K562 (cell line): Measurements from ENCODE around the gene ABCC1. TPM values are rescaled to one million over a fixed set of nuclear protein-coding genes. Genes with fewer than 3 reads are reported as not detected.

ENCODE experiments used
- ATAC-seq: fragments of 200-7000 bp; cut with Tn5 transposase; 3 replicates; pipeline ENCODE4 v1.9.1; 2020; ENCODE audit warnings: moderate library complexity
- BruUV-seq: library from RNA; stranded (reverse); fragments of 400-500 nt; replicated peaks from 2 replicates; lab custom pipeline; 2021; lab: Mats Ljungman, UMichigan
- CTCF ChIA-PET: fragments of 300-600 bp; formaldehyde crosslinking; extraction: SDS; loops from one replicate; lab custom pipeline; 2021; ENCODE audit warnings: low intra/inter-chr PET ratio; lab: Yijun Ruan, JAX
- POLR2A ChIA-PET: fragments of 300-600, 350-650 bp; sonication (Branson Sonifier 250); formaldehyde crosslinking; extraction: SDS; loops from one replicate; lab custom pipeline; 2021; ENCODE audit warnings: antibody characterized with exemption, inconsistent platforms; lab: Yijun Ruan, JAX
- DNase-seq, 4 experiments: peaks; one replicate each; pipeline versions ENCODE4 v3.0.0 to v3.0.0-alpha.2; 2011 to 2018; ENCODE audit warnings: low spot score in 3 of 4, mixed read lengths in 3 of 4; ENCODE audit errors: extremely low read depth in 1 of 4
- FAIRE-seq: peaks from 2 replicates; lab custom pipeline; 2011; peaks lifted over from hg19 to GRCh38; lab: Jason Lieb, UNC
- H2AFZ ChIP-seq: 2 replicates; pipeline ENCODE4 v1.6.0; 2011; ENCODE audit warnings: low read depth, low read length, control low read depth, inconsistent platforms
- H3K27ac ChIP-seq: fragments of 200-600 bp; 3 replicates; pipeline ENCODE4 v1.8.0; 2011; ENCODE audit warnings: low read depth, mild to moderate bottlenecking, control low read depth, inconsistent platforms, low read length, moderate library complexity, mixed read lengths; ENCODE audit errors: extremely low read depth
- H3K27me3 ChIP-seq, 2 experiments: fragments of 300-600 bp in 1 of 2; 2 replicates in 1 of 2; 3 replicates in 1 of 2; pipeline versions ENCODE4 v1.6.0 to v1.8.0; 2011; ENCODE audit warnings: inconsistent platforms in 2 of 2, low read length in 2 of 2, mild to moderate bottlenecking in 1 of 2, mixed read lengths in 1 of 2, moderate library complexity in 1 of 2; ENCODE audit not compliant: control insufficient read depth in 2 of 2, insufficient read depth in 2 of 2
- H3K36me3 ChIP-seq: fragments of 300-600 bp; 3 replicates; pipeline ENCODE4 v1.8.0; 2011; ENCODE audit warnings: mild to moderate bottlenecking, low read length, inconsistent platforms; ENCODE audit not compliant: control insufficient read depth, insufficient read depth
- H3K4me1 ChIP-seq, 2 experiments: fragments of 200-600 bp in 1 of 2; replicated peaks in 1 of 2; 2 replicates in 1 of 2; 3 replicates in 1 of 2; pipeline versions ENCODE4 v1.5.1 to v1.8.0; 2011; ENCODE audit warnings: inconsistent platforms in 2 of 2, low read length in 2 of 2, mild to moderate bottlenecking in 1 of 2, mixed read lengths in 1 of 2, moderate library complexity in 1 of 2; ENCODE audit not compliant: control insufficient read depth in 2 of 2, insufficient read depth in 2 of 2
- H3K4me2 ChIP-seq: 2 replicates; pipeline ENCODE4 v1.6.1; 2011; ENCODE audit warnings: low read length, control low read depth, inconsistent platforms, mixed read lengths; ENCODE audit not compliant: insufficient read depth
- H3K4me3 ChIP-seq: fragments of 200-600 bp; sonication (generic), shearing (Covaris generic); 2 replicates; pipeline ENCODE4 v1.5.1; 2016; ENCODE audit warnings: control low read depth, inconsistent platforms
- H3K79me2 ChIP-seq: fragments of 200-600 bp; 3 replicates; pipeline ENCODE4 v1.8.0; 2011; ENCODE audit warnings: low read length, inconsistent platforms; ENCODE audit not compliant: control insufficient read depth, insufficient read depth
- H3K9ac ChIP-seq, 2 experiments: 2 replicates each; pipeline versions ENCODE4 v1.6.0 to v1.6.1; 2011; ENCODE audit warnings: low read depth in 2 of 2, low read length in 2 of 2, control low read depth in 1 of 2, inconsistent platforms in 1 of 2, mild to moderate bottlenecking in 1 of 2, mixed read lengths in 1 of 2; ENCODE audit not compliant: insufficient read depth in 1 of 2
- H3K9me1 ChIP-seq: one replicate; pipeline ENCODE4 v1.6.0; 2011; ENCODE audit warnings: inconsistent platforms, mild to moderate bottlenecking, low read length, moderate library complexity; ENCODE audit not compliant: control insufficient read depth, insufficient read depth
- H3K9me3 ChIP-seq: replicated peaks from 2 replicates; pipeline ENCODE4 v1.5.1; 2011; ENCODE audit warnings: low read depth, low read length, inconsistent platforms; ENCODE audit not compliant: control insufficient read depth, insufficient read depth
- H4K20me1 ChIP-seq: replicated peaks from 2 replicates; pipeline ENCODE4 v1.6.1; 2011; ENCODE audit warnings: low read length, inconsistent platforms, mixed read lengths; ENCODE audit not compliant: control insufficient read depth, insufficient read depth
- ATF1 ChIP-seq, 2 experiments: fragments of 450-650 bp in 1 of 2; IDR thresholded peaks; 2 replicates each; pipeline ENCODE4 v1.6.1; 2016; ENCODE audit warnings: missing compliant biosample characterization in 1 of 2, missing genetic modification characterization in 1 of 2
- CREM ChIP-seq: IDR thresholded peaks from 2 replicates; pipeline ENCODE4 v1.6.1; 2014; ENCODE audit warnings: antibody characterized with exemption, low read depth
- EP300 ChIP-seq: IDR thresholded peaks from 2 replicates; pipeline ENCODE4 v1.6.1; 2012; ENCODE audit warnings: low read length, improper control_type of control experiment
- FOXA1 ChIP-seq: fragments of 450-650 bp; IDR thresholded peaks from 2 replicates; pipeline ENCODE4 v1.6.1; 2016; ENCODE audit warnings: mild to moderate bottlenecking, borderline replicate concordance
- FOXK2 ChIP-seq, 2 experiments: fragments of 450-650 bp; IDR thresholded peaks in 1 of 2; conservative IDR thresholded peaks in 1 of 2; 2 replicates each; pipeline ENCODE4 v1.6.1; 2016; ENCODE audit warnings: low read depth in 2 of 2, mild to moderate bottlenecking in 1 of 2
- KLF16 ChIP-seq: IDR thresholded peaks from 2 replicates; pipeline ENCODE4 v1.6.1; 2016; ENCODE audit warnings: antibody characterized with exemption
- MCM5 ChIP-seq: fragments of 450-650 bp; IDR thresholded peaks from 2 replicates; pipeline ENCODE4 v1.6.1; 2016; ENCODE audit warnings: low read depth
- PBX2 ChIP-seq, 2 experiments: IDR thresholded peaks in 1 of 2; conservative IDR thresholded peaks in 1 of 2; 2 replicates each; pipeline ENCODE4 v1.6.1; 2016; ENCODE audit warnings: low read depth in 2 of 2, mild to moderate bottlenecking in 1 of 2, missing compliant biosample characterization in 1 of 2, missing genetic modification characterization in 1 of 2, moderate library complexity in 1 of 2
- PCBP2 ChIP-seq: fragments of 200-400 bp; formaldehyde crosslinking; IDR thresholded peaks from 2 replicates; pipeline ENCODE4 v1.6.1; 2018; ENCODE audit warnings: low read length, low read depth, mild to moderate bottlenecking, moderate library complexity; ENCODE audit not compliant: poor library complexity, severe bottlenecking
- RFX5 ChIP-seq: IDR thresholded peaks from 2 replicates; pipeline ENCODE4 v1.6.1; 2011; ENCODE audit warnings: low read depth, mild to moderate bottlenecking, improper control_type of control experiment, low read length
- RHOXF2B ChIP-seq: fragments of 250-450 bp; sonication (Bioruptor Pico); conservative IDR thresholded peaks from 2 replicates; pipeline ENCODE4 v1.5.1; 2021
- SMARCA4 ChIP-seq: fragments of 450-650 bp; IDR thresholded peaks from 2 replicates; pipeline ENCODE4 v1.6.1; 2016
- SRSF3 ChIP-seq: fragments of 200-400 bp; formaldehyde crosslinking; IDR thresholded peaks from 2 replicates; pipeline ENCODE4 v1.6.1; 2016; ENCODE audit warnings: mild to moderate bottlenecking, low read length, moderate library complexity; ENCODE audit not compliant: insufficient read depth
- TAL1 ChIP-seq: fragments of 450-650 bp; IDR thresholded peaks from 2 replicates; pipeline ENCODE4 v1.6.1; 2016; ENCODE audit warnings: mild to moderate bottlenecking
- VEZF1 ChIP-seq: fragments of 200-800 bp; sonication (Bioruptor generic); IDR thresholded peaks from 2 replicates; pipeline ENCODE4 v1.6.1; 2017; ENCODE audit warnings: missing genetic modification characterization, missing compliant biosample characterization
- ZBTB7A ChIP-seq: IDR thresholded peaks from 2 replicates; pipeline ENCODE4 v1.6.1; 2011; ENCODE audit warnings: low read depth, mild to moderate bottlenecking, low read length, moderate library complexity, borderline replicate concordance; ENCODE audit not compliant: control insufficient read depth
- WGBS: fragments of 100-300 bp; shearing (Covaris generic); methylation state at CpG from one replicate; pipeline ENCODE4 v1.1.6; 2016; ENCODE audit warnings: low coverage, mixed read lengths; ENCODE audit not compliant: insufficient coverage; ENCODE audit errors: missing lambda C conversion rate; 5-methylcytosine and 5-hydroxymethylcytosine counted together
- in situ Hi-C: fragments of 300-500 bp; cut with MboI; formaldehyde crosslinking; loops from 4 replicates; pipeline ENCODE4 v1.15.0; 2018; ENCODE audit warnings: inconsistent platforms, mixed read lengths
- intact Hi-C: fragments of 100-400 bp; cut with micrococcal nuclease; formaldehyde crosslinking; loops from 2 replicates; pipeline ENCODE4 v1.14.2; 2022
- polyA plus RNA-seq, 8 experiments: library from polyadenylated mRNA; depleted of rRNA in 4 of 8; stranded (reverse) in 5 of 8; unstranded in 3 of 8; fragments of >200 nt; fragmentation: Nextera tagmentation in 2 of 8; fragmentation: Illumina TruSeq in 1 of 8; extraction: Ambion mirVana in 2 of 8; extraction: Trizol in 1 of 8; gene quantifications; 2 replicates each; pipeline versions ENCODE4 v1.2.1 to v1.2.3, GENCODE V29; 2011 to 2014; ENCODE audit warnings: inconsistent platforms in 1 of 8, missing spikeins in 1 of 8
- total RNA-seq, 7 experiments: library from RNA; depleted of rRNA in 6 of 7; stranded (reverse); fragments of >200 nt in 6 of 7; fragmentation: Illumina TruSeq in 2 of 7; extraction: Trizol in 2 of 7; gene quantifications; 2 replicates each; pipeline versions ENCODE4 v1.2.1 to v1.2.3, GENCODE V29; 2011 to 2021; ENCODE audit warnings: low replicate concordance in 1 of 7
- TF ChIP-seq, protein P1 (sequence below): fragments of 450-650 bp; IDR thresholded peaks from one replicate; pipeline ENCODE4 v1.6.1; 2018; ENCODE audit warnings: mild to moderate bottlenecking, moderate library complexity; ENCODE audit not compliant: partially characterized antibody

The ABCC1 gene
- total and polyA plus RNA-seq, 9 of the 15 experiments (the other 6 are each of a cell fraction or from before 2014, with no cell fraction given) = 3.9 to 41.6 (median 10.0) TPM

DNA sequence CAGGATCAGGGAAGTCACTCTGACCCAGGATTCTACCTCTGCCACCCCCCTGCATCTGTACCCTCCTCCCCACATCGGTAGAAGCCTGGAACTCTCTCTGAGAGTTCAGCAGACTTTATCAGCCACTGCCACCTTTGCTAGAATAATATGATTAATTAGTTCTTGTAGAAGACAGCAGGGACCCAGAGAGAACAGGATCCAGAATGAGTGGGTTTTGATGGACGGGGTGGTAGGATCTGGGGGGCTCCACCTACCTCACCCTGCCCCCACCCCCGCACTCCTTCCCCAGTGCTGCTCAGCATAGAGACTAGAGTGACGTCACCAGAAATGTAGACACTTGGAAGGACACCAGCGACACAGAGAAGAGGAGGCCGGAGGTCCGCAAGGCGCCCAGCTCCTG is 240.4 kb downstream of the ABCC1 start:
- ChIA-PET CTCF (interaction anchor here (0.5 to 0.6 kb wide), 2 partner anchors 431 to 1285 kb away, joined by 3 read pairs; no protein-coding TSS in a partner anchor), POLR2A (no interaction called here)
- in situ Hi-C loops (loop anchor here (5.0 kb wide), 1 partner anchor 413 kb away; no protein-coding TSS in a partner anchor), intact Hi-C loops (loop anchor here (5.0 kb wide), 1 partner anchor 423 kb away; no protein-coding TSS in a partner anchor)
- no TSS peak for BruUV-seq
- H3K9ac ChIP-seq = 0 out of 4 replicates have a peak overlapping the region, but pooled peaks of 1 of the 2 experiments have one; percentile 65
- H3K4me2 ChIP-seq = peak overlapping the region; percentile 23; the same call in 1 of the 2 replicates
- H3K79me2 ChIP-seq = no peaks in the 10 kb centered on the region
- DNase-seq (peak; percentile 65 to 74 (median 69)), ATAC-seq (peak; percentile 69), FAIRE-seq (peak; percentile 63)
- 0 out of 2 replicates have a peak, but pooled peaks cover 4% of the 10 kb centered on the region for H4K20me1 ChIP-seq
- H3K9me1 ChIP-seq = no peaks in the 10 kb centered on the region
- H3K4me1 ChIP-seq = peaks cover 8 to 16% of the 10 kb centered on the region in 2 experiments; a peak in 4 of 5 replicates
- no peaks in the 10 kb centered on the region for H3K9me3 ChIP-seq
- no peak overlapping the region for H3K27ac ChIP-seq
- 9% methylated on average over 8 of the region's 8 CpGs for WGBS
- peaks cover 0 to 1% of the 10 kb centered on the region in 2 experiments; a peak in 2 of 5 replicates for H3K27me3 ChIP-seq
- no peaks in the 10 kb centered on the region for H3K36me3 ChIP-seq
- H2AFZ ChIP-seq = peak overlapping the region; percentile 57; the same call in 1 of the 2 replicates
- no peak overlapping the region for H3K4me3 ChIP-seq
- TF ChIP-seq EP300 (no peak; the same call in 1 of the 2 replicates), SMARCA4 (0 out of 2 replicates have a peak, but pooled peaks have one; percentile 13), ATF1 (CRISPR knock-in tag; IDR thresholded peaks at IDR 0.05) (no peak), ATF1 (tag; IDR thresholded peaks at IDR 0.05) (peak; percentile 85), RFX5 (no peak), ZBTB7A (peak; percentile 48; the same call in 1 of the 2 replicates), PBX2 (CRISPR knock-in tag; IDR thresholded peaks at IDR 0.05; ENCODE audit: low read depth) (no peak), PBX2 (tag; conservative IDR thresholded peaks at IDR 0.05; ENCODE audit: low read depth) (peak; percentile 90), KLF16 (0 out of 2 replicates have a peak, but pooled peaks have one; percentile 16), VEZF1 (CRISPR knock-in tag) (peak; percentile 71), SRSF3 (no peak), FOXK2 (conservative IDR thresholded peaks at IDR 0.05 in 1 of 2, IDR thresholded peaks at IDR 0.05 in 1 of 2; ENCODE audit: low read depth in 2 of 2) (no peak), FOXA1 (no peak), TAL1 (peak; percentile 59; the same call in 1 of the 2 replicates), PCBP2 (no peak), MCM5 (no peak), CREM (peak; percentile 70), RHOXF2B (CRISPR knock-in tag) (no peak)
- TF ChIP-seq, protein P1, sequence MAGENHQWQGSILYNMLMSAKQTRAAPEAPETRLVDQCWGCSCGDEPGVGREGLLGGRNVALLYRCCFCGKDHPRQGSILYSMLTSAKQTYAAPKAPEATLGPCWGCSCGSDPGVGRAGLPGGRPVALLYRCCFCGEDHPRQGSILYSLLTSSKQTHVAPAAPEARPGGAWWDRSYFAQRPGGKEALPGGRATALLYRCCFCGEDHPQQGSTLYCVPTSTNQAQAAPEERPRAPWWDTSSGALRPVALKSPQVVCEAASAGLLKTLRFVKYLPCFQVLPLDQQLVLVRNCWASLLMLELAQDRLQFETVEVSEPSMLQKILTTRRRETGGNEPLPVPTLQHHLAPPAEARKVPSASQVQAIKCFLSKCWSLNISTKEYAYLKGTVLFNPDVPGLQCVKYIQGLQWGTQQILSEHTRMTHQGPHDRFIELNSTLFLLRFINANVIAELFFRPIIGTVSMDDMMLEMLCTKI = no peak
